ENCODE data around the gene PUS10.
"Not testable (repeated sequence)": the region's sequence is repeated elsewhere in the genome, so short reads cannot be mapped to it uniquely, and the experiment has no call there.

Gene PUS10

GRCh38 chr2:60926741-60927552, 91.1 kb downstream of the PUS10 start:
- no peak for DNase-seq

- DNase-seq: peak; percentile 73
Measured at GRCh38 chr2:60925994-60926740, 91.9 kb downstream of the PUS10 start.

GRCh38 chr2:60907329-60907728, 110.7 kb downstream of the PUS10 start:
- no peak for DNase-seq

GRCh38 chr2:60906395-60906794, 111.7 kb downstream of the PUS10 start:
- no peak for DNase-seq

GRCh38 chr2:60905867-60906266, 112.2 kb downstream of the PUS10 start:
- DNase-seq: not testable (repeated sequence)

GRCh38 chr2:60901296-60901695, 116.8 kb downstream of the PUS10 start:
- not testable (repeated sequence) for DNase-seq

- no peak for DNase-seq
Measured at GRCh38 chr2:60899892-60900249, 118.2 kb downstream of the PUS10 start.

GRCh38 chr2:60899230-60899891, 118.7 kb downstream of the PUS10 start:
- DNase-seq: no peak

- DNase-seq: no peak
Measured at GRCh38 chr2:60898567-60898966, 119.5 kb downstream of the PUS10 start.

All from NCI-H2029 treated with DMSO at 0.1 percent for 48 hours (cell line).